Ovary (tissue), 3 donors: ENCODE results near the gene FRMPD2.

Source experiments
- CTCF ChIP-seq, 3 donors: fragments of 450-650 bp in 2 of 3; fragments of 200-600 bp in 1 of 3; IDR thresholded peaks; one replicate each; pipeline versions ENCODE4 v1.5.1 to v1.8.0; 2016 to 2022; ENCODE audit warnings: antibody characterized with exemption in 3 of 3, mild to moderate bottlenecking in 1 of 3
- POLR2A ChIP-seq: fragments of 450-650 bp; IDR thresholded peaks from one replicate; pipeline ENCODE4 v1.6.1; 2017; ENCODE audit warnings: antibody characterized with exemption, mild to moderate bottlenecking, moderate library complexity
- donor health status: DM: no; HTN: no; CAD: no.

- TF ChIP-seq POLR2A (no peak), CTCF (IDR thresholded peaks at IDR 0.05) (no peak)
These were observed 19.9 kb upstream of the FRMPD2 start for GRCh38 chr10:48294431-48294830.
